Raji (cell line): ENCODE results near the gene MPHOSPH6.

Experiments used
- POLR2A ChIP-seq: IDR thresholded peaks from 2 replicates; pipeline ENCODE4 v1.6.1; 2011; ENCODE audit warnings: low read depth, low read length, control low read depth; ENCODE audit not compliant: insufficient read depth

MPHOSPH6 gene

GRCh38 chr16:82169861-82170845 lies at the start of gene MPHOSPH6:
Gene MPHOSPH6, minus strand, starts transcription at chr16:82170224. Its CDS starts 49 bp downstream, at chr16:82170175.
- peak; percentile 92 for TF ChIP-seq POLR2A

GRCh38 chr16:82219298-82219697 lies 49.3 kb upstream of the MPHOSPH6 start:
- TF ChIP-seq POLR2A, result no peak

GRCh38 chr16:82203198-82203597 lies 33.2 kb upstream of the MPHOSPH6 start:
- TF ChIP-seq POLR2A, result no peak

GRCh38 chr16:82201926-82202325 lies 31.9 kb upstream of the MPHOSPH6 start:
- no peak for TF ChIP-seq POLR2A

GRCh38 chr16:82201351-82201750 lies 31.3 kb upstream of the MPHOSPH6 start:
- TF ChIP-seq POLR2A, result no peak

GRCh38 chr16:82199209-82199608 lies 29.2 kb upstream of the MPHOSPH6 start:
- no peak for TF ChIP-seq POLR2A

- TF ChIP-seq POLR2A, result no peak
These were observed 27.7 kb upstream of the MPHOSPH6 start for GRCh38 chr16:82197540-82198240.

GRCh38 chr16:82195917-82196494 lies 26.0 kb upstream of the MPHOSPH6 start:
- TF ChIP-seq POLR2A, result no peak

- no peak for TF ChIP-seq POLR2A
These were observed 24.1 kb upstream of the MPHOSPH6 start for GRCh38 chr16:82194086-82194485.

GRCh38 chr16:82192665-82193064 lies 22.6 kb upstream of the MPHOSPH6 start:
- TF ChIP-seq POLR2A, result no peak

GRCh38 chr16:82190386-82190785 lies 20.4 kb upstream of the MPHOSPH6 start:
- no peak for TF ChIP-seq POLR2A

GRCh38 chr16:82187829-82188228 lies 17.8 kb upstream of the MPHOSPH6 start:
- no peak for TF ChIP-seq POLR2A

- no peak for TF ChIP-seq POLR2A
These were observed 15.0 kb upstream of the MPHOSPH6 start for GRCh38 chr16:82185012-82185411.

- TF ChIP-seq POLR2A, result no peak
These were observed 14.2 kb upstream of the MPHOSPH6 start for GRCh38 chr16:82184213-82184612.

GRCh38 chr16:82183004-82183397 lies 13.0 kb upstream of the MPHOSPH6 start:
- no peak for TF ChIP-seq POLR2A
